Fibroblast of skin of scalp (primary cell): ENCODE measurements around the gene DAZL.

Experiments
- DNase-seq: peaks from one replicate; pipeline ENCODE4 v3.0.0-alpha.2; 2013

The DAZL gene

DNA sequence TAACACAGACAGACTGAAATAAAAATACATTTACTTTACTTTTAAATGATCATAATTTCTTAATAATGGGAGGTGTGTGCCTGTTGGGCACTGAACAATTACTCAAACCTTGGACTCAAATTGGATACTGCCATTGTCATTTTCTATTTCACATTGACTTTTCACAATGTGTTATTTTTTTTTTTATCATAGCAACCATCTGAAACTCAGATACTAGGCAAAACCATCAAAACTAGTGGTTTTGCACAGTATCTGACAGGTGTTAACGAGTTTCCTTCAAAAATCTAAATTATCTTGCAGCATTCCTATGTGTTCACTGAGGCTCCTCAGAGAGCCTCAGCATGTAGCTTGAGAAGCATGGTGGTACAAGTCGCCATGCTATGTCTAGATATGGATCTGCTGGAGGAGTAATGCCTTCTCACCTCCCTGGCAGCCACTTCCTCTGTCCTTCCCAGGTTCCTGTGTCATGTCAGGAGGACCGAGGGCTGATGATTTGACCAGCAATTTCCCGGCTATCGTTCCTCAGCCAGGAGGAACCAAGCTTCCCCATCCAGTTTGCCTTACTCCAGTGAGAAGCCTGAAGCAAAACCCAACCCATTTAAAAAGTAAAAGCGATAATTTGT lies 61.9 kb downstream of the DAZL start:
- DNase-seq, result no peak

DNA sequence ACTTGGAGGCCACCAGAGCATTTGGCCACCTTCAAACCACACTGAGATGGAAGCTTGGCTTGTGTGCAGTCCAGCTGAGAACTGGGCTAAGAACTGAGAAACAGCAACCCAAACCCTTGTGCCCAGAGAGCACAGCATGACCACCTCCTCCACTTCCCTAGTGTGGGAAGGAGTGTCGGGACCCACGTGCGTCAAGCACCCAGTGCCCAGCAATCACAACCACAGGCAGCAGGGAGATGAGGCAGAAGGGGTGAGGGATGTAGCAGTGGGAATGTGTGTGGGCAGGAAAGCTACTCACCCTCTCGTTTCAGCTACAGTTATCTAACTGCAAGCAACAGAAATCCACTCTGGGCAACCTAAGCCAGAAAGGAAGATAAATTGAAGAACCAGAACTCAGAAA lies 66.7 kb downstream of the DAZL start:
- no peak for DNase-seq

- DNase-seq, result no peak
These were observed 68.2 kb downstream of the DAZL start for GRCh38 chr3:16536996-16537395.
